OCI-LY7 (cell line): ENCODE results near the gene SIVA1. TPM values are rescaled to one million over a fixed set of nuclear protein-coding genes. Genes with fewer than 3 reads are reported as not detected.

Source experiments
- BruUV-seq: library from RNA; stranded (reverse); fragments of 400-500 nt; replicated peaks from 2 replicates; lab custom pipeline; 2021; lab: Mats Ljungman, UMichigan
- CTCF ChIA-PET: fragments of 300-600 bp; sonication (Branson Sonifier 250); formaldehyde crosslinking; loops from one replicate; lab custom pipeline; 2022; ENCODE audit warnings: antibody characterized with exemption; ENCODE audit not compliant: unreplicated experiment; lab: Charles Lee
- POLR2A ChIA-PET: fragments of 300-600 bp; sonication (Branson Sonifier 250); formaldehyde crosslinking; loops from one replicate; lab custom pipeline; 2022; ENCODE audit warnings: antibody characterized with exemption; lab: Charles Lee
- DNase-seq: peaks from one replicate; pipeline ENCODE4 v3.0.0-alpha.2; 2015; ENCODE audit warnings: low spot score
- H2AFZ ChIP-seq: fragments of 200-600 bp; sonication (generic), shearing (Covaris generic); 2 replicates; pipeline ENCODE4 v1.6.1; 2014; ENCODE audit warnings: mild to moderate bottlenecking, antibody characterized with exemption, low read length, moderate library complexity
- H3K27ac ChIP-seq: fragments of 200-600 bp; sonication (generic); 2 replicates; pipeline ENCODE4 v1.5.1; 2014; ENCODE audit warnings: mixed run types, low read depth, mild to moderate bottlenecking, moderate library complexity, low read length, inconsistent platforms; ENCODE audit not compliant: poor library complexity, severe bottlenecking
- H3K36me3 ChIP-seq: fragments of 200-600 bp; sonication (generic); 2 replicates; pipeline ENCODE4 v1.6.1; 2014; ENCODE audit warnings: mild to moderate bottlenecking, antibody characterized with exemption, low read length, moderate library complexity, mixed read lengths; ENCODE audit not compliant: insufficient read depth
- H3K4me1 ChIP-seq: fragments of 200-600 bp; sonication (generic); 2 replicates; pipeline ENCODE4 v1.5.1; 2014; ENCODE audit warnings: mild to moderate bottlenecking, low read length; ENCODE audit not compliant: insufficient read depth, poor library complexity, severe bottlenecking
- H3K4me2 ChIP-seq: fragments of 200-600 bp; sonication (generic); 2 replicates; pipeline ENCODE4 v1.6.1; 2014; ENCODE audit warnings: mild to moderate bottlenecking, low read length
- H3K4me3 ChIP-seq: fragments of 200-600 bp; sonication (generic); 2 replicates; pipeline ENCODE4 v1.5.1; 2014; ENCODE audit warnings: mild to moderate bottlenecking, low read depth, low read length; ENCODE audit not compliant: poor library complexity, severe bottlenecking
- H3K79me2 ChIP-seq: fragments of 200-600 bp; sonication (generic); 2 replicates; pipeline ENCODE4 v1.6.1; 2016; ENCODE audit warnings: low read depth, mild to moderate bottlenecking, low read length, moderate library complexity, mixed read lengths; ENCODE audit not compliant: insufficient read depth
- H3K9me2 ChIP-seq: fragments of 200-600 bp; sonication (generic); 2 replicates; pipeline ENCODE4 v1.6.1; 2016; ENCODE audit warnings: mild to moderate bottlenecking, low read length, mixed read lengths; ENCODE audit not compliant: insufficient read depth
- H3K9me3 ChIP-seq: fragments of 200-600 bp; sonication (generic); 2 replicates; pipeline ENCODE4 v1.6.1; 2014; ENCODE audit warnings: mild to moderate bottlenecking, mixed run types, low read length, mixed read lengths
- H4K20me1 ChIP-seq: fragments of 200-600 bp; sonication (generic); 2 replicates; pipeline ENCODE4 v1.6.1; 2014; ENCODE audit warnings: mild to moderate bottlenecking, antibody characterized with exemption, low read length, moderate library complexity, mixed read lengths; ENCODE audit not compliant: insufficient read depth
- EZH2phosphoT487 ChIP-seq: fragments of 200-600 bp; sonication (generic); IDR thresholded peaks from 2 replicates; pipeline ENCODE4 v1.6.1; 2018; ENCODE audit warnings: low read depth, borderline replicate concordance, mild to moderate bottlenecking, mixed run types, antibody characterized with exemption, low read length, moderate library complexity, mixed read lengths
- intact Hi-C: fragments of 100-400 bp; cut with micrococcal nuclease; formaldehyde crosslinking; loops from one replicate; pipeline ENCODE4 v1.10.0; 2022; ENCODE audit not compliant: unreplicated experiment
- total RNA-seq, 2 experiments: library from RNA; depleted of rRNA in 1 of 2; stranded (reverse); fragments of >200 nt in 1 of 2; shearing (Covaris generic) in 1 of 2; gene quantifications; 2 replicates each; pipeline ENCODE4 v1.2.3, GENCODE V29; 2014 to 2022
- TF ChIP-seq, protein P1 (sequence below): fragments of 200-600 bp; sonication (generic); conservative IDR thresholded peaks from 2 replicates; pipeline ENCODE4 v1.5.1; 2014; ENCODE audit warnings: mild to moderate bottlenecking, antibody characterized with exemption, low read length, moderate library complexity, mixed read lengths

The SIVA1 gene
- total RNA-seq, 2 experiments from 2014 or later, result 111 to 244 TPM

DNA sequence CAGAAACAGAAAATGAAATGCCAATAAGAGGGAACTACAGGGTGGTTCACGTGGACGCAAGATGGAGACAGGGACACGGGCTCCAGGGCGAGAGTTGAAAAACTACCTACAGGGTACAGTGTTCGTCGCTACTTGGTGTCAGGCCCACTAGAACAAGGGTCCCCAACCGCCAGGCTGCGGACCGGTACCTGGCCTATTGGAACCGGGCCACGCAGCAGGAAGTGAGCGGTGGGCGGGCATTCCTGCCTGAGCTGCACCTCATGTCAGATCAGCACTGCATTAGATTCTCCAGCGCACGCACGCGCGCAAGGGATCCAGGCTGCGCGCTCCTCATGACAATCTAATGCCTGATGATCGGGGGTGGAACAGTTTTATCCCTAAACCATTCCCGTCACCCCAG, 48.7 kb upstream of the SIVA1 start:
- Histone ChIP-seq H3K36me3 (peaks cover 27% of the 10 kb centered on the region), H3K9me3 (no peaks in the 10 kb centered on the region), H3K4me2 (no peak overlapping the region), H3K27ac (no peak overlapping the region), H3K79me2 (no peaks in the 10 kb centered on the region), H2AFZ (no peak overlapping the region), H3K4me3 (no peak overlapping the region), H3K9me2 (no peaks in the 10 kb centered on the region), H3K4me1 (no peaks in the 10 kb centered on the region), H4K20me1 (no peaks in the 10 kb centered on the region)
- DNase-seq, result no peak
- TF ChIP-seq EZH2phosphoT487, result no peak
- TF ChIP-seq, protein P1, sequence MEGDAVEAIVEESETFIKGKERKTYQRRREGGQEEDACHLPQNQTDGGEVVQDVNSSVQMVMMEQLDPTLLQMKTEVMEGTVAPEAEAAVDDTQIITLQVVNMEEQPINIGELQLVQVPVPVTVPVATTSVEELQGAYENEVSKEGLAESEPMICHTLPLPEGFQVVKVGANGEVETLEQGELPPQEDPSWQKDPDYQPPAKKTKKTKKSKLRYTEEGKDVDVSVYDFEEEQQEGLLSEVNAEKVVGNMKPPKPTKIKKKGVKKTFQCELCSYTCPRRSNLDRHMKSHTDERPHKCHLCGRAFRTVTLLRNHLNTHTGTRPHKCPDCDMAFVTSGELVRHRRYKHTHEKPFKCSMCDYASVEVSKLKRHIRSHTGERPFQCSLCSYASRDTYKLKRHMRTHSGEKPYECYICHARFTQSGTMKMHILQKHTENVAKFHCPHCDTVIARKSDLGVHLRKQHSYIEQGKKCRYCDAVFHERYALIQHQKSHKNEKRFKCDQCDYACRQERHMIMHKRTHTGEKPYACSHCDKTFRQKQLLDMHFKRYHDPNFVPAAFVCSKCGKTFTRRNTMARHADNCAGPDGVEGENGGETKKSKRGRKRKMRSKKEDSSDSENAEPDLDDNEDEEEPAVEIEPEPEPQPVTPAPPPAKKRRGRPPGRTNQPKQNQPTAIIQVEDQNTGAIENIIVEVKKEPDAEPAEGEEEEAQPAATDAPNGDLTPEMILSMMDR, result no peak
- no TSS peak for BruUV-seq
- CTCF ChIA-PET, result interaction anchor here (0.5 kb wide), 1 partner anchor 61 kb away, joined by 4 read pairs; no protein-coding TSS in a partner anchor
- intact Hi-C loops, result no loop called here
- POLR2A ChIA-PET, result interaction anchor here (0.6 kb wide), 1 partner anchor 47 kb away, joined by 4 read pairs; no protein-coding TSS in a partner anchor

DNA sequence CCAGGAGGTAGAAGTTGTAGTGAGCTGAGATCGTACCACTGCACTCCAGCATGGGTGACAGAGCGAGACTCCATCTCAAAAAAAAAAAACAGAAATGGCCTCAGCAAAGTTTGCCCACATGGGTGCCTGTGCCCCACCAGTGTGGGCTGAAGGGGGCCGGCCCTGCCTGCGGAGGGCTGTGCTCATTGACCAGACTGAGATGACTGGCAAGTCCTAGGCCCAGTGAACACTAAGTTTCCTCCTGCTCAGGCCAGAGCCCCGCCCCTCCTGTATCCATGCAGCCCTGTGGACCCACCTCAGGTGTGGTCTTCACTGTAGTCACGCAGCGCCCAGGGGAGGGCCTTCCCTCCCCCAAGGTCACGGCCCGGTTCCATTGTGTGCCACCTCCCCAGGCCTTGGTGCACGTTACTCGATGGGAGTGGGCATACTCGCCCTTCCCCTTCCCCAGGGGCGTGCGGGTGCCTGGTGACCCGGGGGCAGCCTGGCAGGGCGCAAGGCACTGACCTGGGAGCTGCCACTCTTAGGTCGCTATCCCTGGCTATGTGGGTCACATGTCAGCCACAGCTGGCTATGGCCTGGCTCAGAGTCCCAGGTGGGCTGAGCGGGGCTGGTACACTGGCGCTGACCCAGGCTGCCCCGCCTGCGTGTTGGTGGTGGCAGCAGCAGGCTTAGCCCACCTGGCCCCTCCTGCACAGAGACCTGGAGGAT, 47.5 kb upstream of the SIVA1 start:
- BruUV-seq, result no TSS peak
- DNase-seq, result peak; percentile 27
- H3K79me2 ChIP-seq, result no peaks in the 10 kb centered on the region
- H4K20me1 ChIP-seq, result no peaks in the 10 kb centered on the region
- no peak overlapping the region for H3K27ac ChIP-seq
- peaks cover 27% of the 10 kb centered on the region for H3K36me3 ChIP-seq
- CTCF ChIA-PET, result no interaction called here
- H3K9me2 ChIP-seq, result no peaks in the 10 kb centered on the region
- TF ChIP-seq EZH2phosphoT487, result no peak
- TF ChIP-seq, protein P1, result no peak
- no peaks in the 10 kb centered on the region for H3K9me3 ChIP-seq
- POLR2A ChIA-PET, result interaction anchor here (1.2 kb wide), 1 partner anchor 47 kb away, joined by 4 read pairs; no protein-coding TSS in a partner anchor
- no peak overlapping the region for H2AFZ ChIP-seq
- intact Hi-C loops, result no loop called here
- H3K4me1 ChIP-seq, result no peaks in the 10 kb centered on the region
- H3K4me3 ChIP-seq, result no peak overlapping the region
- H3K4me2 ChIP-seq, result no peak overlapping the region
